Measurements from ENCODE around the gene GTF2IRD1.

GRCh38 chr7:74409571-74409970 is 44.1 kb upstream of the GTF2IRD1 start:
- TF ChIP-seq POLR2AphosphoS5 (IDR thresholded peaks at IDR 0.05; ENCODE audit: low read depth, low read length): no peak
- TF ChIP-seq FOXP2 (optimal IDR thresholded peaks at IDR 0.05; ENCODE audit: borderline replicate concordance, extremely low read depth, extremely low read length, insufficient read depth): no peak
- TF ChIP-seq REST (IDR thresholded peaks at IDR 0.05; ENCODE audit: insufficient read depth in 1 of 2, low read depth in 2 of 2, low read length in 2 of 2): no peak
- no peak for TF ChIP-seq SIN3A (IDR thresholded peaks at IDR 0.05; ENCODE audit: borderline replicate concordance, insufficient read depth, low read length)

All from PFSK-1 (cell line).